ENCODE measurements around the gene TOE1.

GRCh38 chr1:45346473-45346872 lies 6.5 kb downstream of the TOE1 start:
- TF ChIP-seq, protein P1, sequence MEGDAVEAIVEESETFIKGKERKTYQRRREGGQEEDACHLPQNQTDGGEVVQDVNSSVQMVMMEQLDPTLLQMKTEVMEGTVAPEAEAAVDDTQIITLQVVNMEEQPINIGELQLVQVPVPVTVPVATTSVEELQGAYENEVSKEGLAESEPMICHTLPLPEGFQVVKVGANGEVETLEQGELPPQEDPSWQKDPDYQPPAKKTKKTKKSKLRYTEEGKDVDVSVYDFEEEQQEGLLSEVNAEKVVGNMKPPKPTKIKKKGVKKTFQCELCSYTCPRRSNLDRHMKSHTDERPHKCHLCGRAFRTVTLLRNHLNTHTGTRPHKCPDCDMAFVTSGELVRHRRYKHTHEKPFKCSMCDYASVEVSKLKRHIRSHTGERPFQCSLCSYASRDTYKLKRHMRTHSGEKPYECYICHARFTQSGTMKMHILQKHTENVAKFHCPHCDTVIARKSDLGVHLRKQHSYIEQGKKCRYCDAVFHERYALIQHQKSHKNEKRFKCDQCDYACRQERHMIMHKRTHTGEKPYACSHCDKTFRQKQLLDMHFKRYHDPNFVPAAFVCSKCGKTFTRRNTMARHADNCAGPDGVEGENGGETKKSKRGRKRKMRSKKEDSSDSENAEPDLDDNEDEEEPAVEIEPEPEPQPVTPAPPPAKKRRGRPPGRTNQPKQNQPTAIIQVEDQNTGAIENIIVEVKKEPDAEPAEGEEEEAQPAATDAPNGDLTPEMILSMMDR (IDR thresholded peaks at IDR 0.05): no peak
- TF ChIP-seq EZH2phosphoT487 (IDR thresholded peaks at IDR 0.05) (no peak), EZH2 (IDR thresholded peaks at IDR 0.05) (no peak)

Data from neural progenitor cell (in vitro differentiated cells).